ENCODE data around the gene MAD2L2.

GRCh38 chr1:11629184-11630016, 51.5 kb downstream of the MAD2L2 start:
- TF ChIP-seq POLR2A (IDR thresholded peaks at IDR 0.05) = no peak
- TF ChIP-seq CTCF (IDR thresholded peaks at IDR 0.05) = no peak

All from ovary (tissue), 3 donors.